Measurements from ENCODE around the gene FOSL2.

FOSL2 gene

GRCh38 chr2:28392297-28393113 is at the start of gene FOSL2:
Gene FOSL2 (plus strand): TSS chr2:28392858. CDS start chr2:28393721, 863 bp downstream.
- in situ Hi-C loops (cut with MboI; ENCODE audit: low sequenced_read_pairs): no loop called here

- in situ Hi-C loops (cut with MboI; ENCODE audit: low sequenced_read_pairs): no loop called here
Measured at GRCh38 chr2:28343184-28343942, 49.3 kb upstream of the FOSL2 start.

GRCh38 chr2:28343971-28344715 is 48.5 kb upstream of the FOSL2 start:
- in situ Hi-C loops (cut with MboI; ENCODE audit: low sequenced_read_pairs): no loop called here

GRCh38 chr2:28344756-28345373 is 47.8 kb upstream of the FOSL2 start:
- in situ Hi-C loops (cut with MboI; ENCODE audit: low sequenced_read_pairs): no loop called here

- in situ Hi-C loops (cut with MboI; ENCODE audit: low sequenced_read_pairs): no loop called here
Measured at GRCh38 chr2:28345619-28346018, 47.0 kb upstream of the FOSL2 start.

- in situ Hi-C loops (cut with MboI; ENCODE audit: low sequenced_read_pairs): no loop called here
Measured at GRCh38 chr2:28346587-28346986, 46.1 kb upstream of the FOSL2 start.

GRCh38 chr2:28347193-28347592 is 45.5 kb upstream of the FOSL2 start:
- in situ Hi-C loops (cut with MboI; ENCODE audit: low sequenced_read_pairs): no loop called here

GRCh38 chr2:28347596-28347995 is 45.1 kb upstream of the FOSL2 start:
- in situ Hi-C loops (cut with MboI; ENCODE audit: low sequenced_read_pairs): no loop called here

- in situ Hi-C loops (cut with MboI; ENCODE audit: low sequenced_read_pairs): no loop called here
Measured at GRCh38 chr2:28348149-28348567, 44.5 kb upstream of the FOSL2 start.

- in situ Hi-C loops (cut with MboI; ENCODE audit: low sequenced_read_pairs): no loop called here
Measured at GRCh38 chr2:28348921-28349320, 43.7 kb upstream of the FOSL2 start.

- in situ Hi-C loops (cut with MboI; ENCODE audit: low sequenced_read_pairs): no loop called here
Measured at GRCh38 chr2:28349546-28350165, 43.0 kb upstream of the FOSL2 start.

GRCh38 chr2:28350196-28350595 is 42.5 kb upstream of the FOSL2 start:
- in situ Hi-C loops (cut with MboI; ENCODE audit: low sequenced_read_pairs): no loop called here

- in situ Hi-C loops (cut with MboI; ENCODE audit: low sequenced_read_pairs): no loop called here
Measured at GRCh38 chr2:28350791-28351285, 41.8 kb upstream of the FOSL2 start.

- in situ Hi-C loops (cut with MboI; ENCODE audit: low sequenced_read_pairs): no loop called here
Measured at GRCh38 chr2:28351621-28352020, 41.0 kb upstream of the FOSL2 start.

GRCh38 chr2:28352104-28352503 is 40.6 kb upstream of the FOSL2 start:
- in situ Hi-C loops (cut with MboI; ENCODE audit: low sequenced_read_pairs): no loop called here

GRCh38 chr2:28352610-28353195 is 40.0 kb upstream of the FOSL2 start:
- in situ Hi-C loops (cut with MboI; ENCODE audit: low sequenced_read_pairs): no loop called here

- in situ Hi-C loops (cut with MboI; ENCODE audit: low sequenced_read_pairs): no loop called here
Measured at GRCh38 chr2:28354920-28355520, 37.6 kb upstream of the FOSL2 start.

GRCh38 chr2:28355521-28356094 is 37.0 kb upstream of the FOSL2 start:
- in situ Hi-C loops (cut with MboI; ENCODE audit: low sequenced_read_pairs): no loop called here

Measured in hTERT RPE-1 (cell line).